Epithelial cell of prostate (primary cell): ENCODE results near the gene BBS12.

Experiments used
- DNase-seq: peaks from one replicate; pipeline ENCODE4 v3.0.0-alpha.2; 2011; ENCODE audit warnings: low read depth, low spot score
- H3K27ac ChIP-seq: fragments of 450-650 bp; 2 replicates; pipeline ENCODE4 v1.5.1; 2017; ENCODE audit warnings: mild to moderate bottlenecking

BBS12 gene

GRCh38 chr4:122762966-122763716 is 30.6 kb downstream of the BBS12 start:
- no peak for DNase-seq
- peak overlapping the region; percentile 95 for H3K27ac ChIP-seq

GRCh38 chr4:122764071-122764820 is 31.7 kb downstream of the BBS12 start:
- DNase-seq, result no peak

GRCh38 chr4:122764821-122765215 is 32.3 kb downstream of the BBS12 start:
- DNase-seq, result no peak
- H3K27ac ChIP-seq, result peak overlapping the region; percentile 95

More at GRCh38 chr4:122764071-122764820, 31.7 kb downstream of the BBS12 start:
- peak overlapping the region; percentile 95 for H3K27ac ChIP-seq

GRCh38 chr4:122765692-122766352 is 33.3 kb downstream of the BBS12 start:
- H3K27ac ChIP-seq, result peak overlapping the region; percentile 95
- DNase-seq, result no peak

DNA sequence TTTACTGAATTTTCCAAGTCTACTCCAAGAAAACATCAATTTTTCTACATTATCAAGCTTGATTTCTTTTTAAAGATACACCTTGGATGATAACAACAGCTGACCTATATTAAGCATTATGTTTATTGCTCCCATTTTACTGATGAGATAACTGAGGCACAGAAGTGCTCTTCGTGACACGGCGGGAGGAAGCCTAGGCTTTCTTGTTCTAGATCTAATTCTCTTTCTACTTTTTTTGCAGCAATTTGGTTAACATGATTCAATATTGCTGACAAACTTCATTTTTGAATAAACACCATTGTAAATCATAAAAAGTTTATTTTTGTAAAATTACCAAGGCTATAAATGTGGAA is 33.8 kb downstream of the BBS12 start:
- peak overlapping the region; percentile 95 for H3K27ac ChIP-seq
- DNase-seq, result no peak

GRCh38 chr4:122766950-122767349 is 34.4 kb downstream of the BBS12 start:
- no peak for DNase-seq
- no peak overlapping the region for H3K27ac ChIP-seq

DNA sequence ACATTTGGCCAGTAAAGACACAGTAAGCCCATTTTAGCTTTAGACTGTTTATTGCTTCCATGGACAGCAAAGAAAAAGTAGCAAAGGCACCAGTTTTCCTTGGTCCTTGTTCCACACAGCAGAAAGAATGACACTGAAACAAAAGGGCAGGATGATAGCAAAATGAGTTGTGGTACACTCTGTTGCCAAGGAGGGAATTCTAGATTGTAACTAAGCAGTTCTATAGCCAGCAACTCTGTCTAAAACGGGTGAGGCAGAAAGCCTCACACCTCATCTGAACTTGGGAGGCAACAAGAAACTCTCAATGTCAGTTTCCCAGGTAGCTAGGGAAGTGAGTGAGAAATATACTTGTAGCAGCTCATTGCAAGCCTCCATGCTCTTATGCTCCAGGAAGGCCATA is 39.2 kb downstream of the BBS12 start:
- DNase-seq, result no peak
- H3K27ac ChIP-seq, result peak overlapping the region; percentile 59

- no peak for DNase-seq
- peak overlapping the region; percentile 59 for H3K27ac ChIP-seq
These were observed 39.8 kb downstream of the BBS12 start for GRCh38 chr4:122772311-122772710.

GRCh38 chr4:122772986-122773385 is 40.5 kb downstream of the BBS12 start:
- no peak for DNase-seq
- peak overlapping the region; percentile 59 for H3K27ac ChIP-seq

DNA sequence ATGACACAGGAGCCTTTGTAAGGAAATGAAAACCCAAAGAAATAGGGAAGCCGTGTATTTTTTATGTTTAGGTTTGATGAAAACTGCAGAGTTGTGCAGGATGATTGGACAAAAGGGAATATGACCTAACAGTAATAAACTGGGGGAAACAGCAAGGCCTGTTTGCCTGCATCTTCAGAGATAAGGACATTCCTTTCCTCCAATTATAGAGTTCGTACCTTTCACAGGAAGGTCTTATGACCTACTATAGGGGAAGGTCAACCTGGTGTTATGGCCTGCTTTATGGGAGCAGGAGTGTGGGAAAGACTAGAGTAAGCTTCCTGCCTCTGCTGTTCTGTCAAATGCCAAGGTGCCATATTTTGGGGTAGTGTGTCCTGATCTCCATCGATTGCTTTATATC is 42.5 kb downstream of the BBS12 start:
- DNase-seq, result no peak
- H3K27ac ChIP-seq, result no peak overlapping the region

- no peak for DNase-seq
- H3K27ac ChIP-seq, result peak overlapping the region; percentile 62
These were observed 43.7 kb downstream of the BBS12 start for GRCh38 chr4:122775987-122776836.

GRCh38 chr4:122776916-122777315 is 44.4 kb downstream of the BBS12 start:
- DNase-seq, result peak; percentile 16
- H3K27ac ChIP-seq, result peak overlapping the region; percentile 62

GRCh38 chr4:122777846-122778673 is 45.6 kb downstream of the BBS12 start:
- H3K27ac ChIP-seq, result peak overlapping the region; percentile 62

GRCh38 chr4:122781486-122781885 is 49.0 kb downstream of the BBS12 start:
- no peak for DNase-seq

More at GRCh38 chr4:122777846-122778673, 45.6 kb downstream of the BBS12 start:
- DNase-seq, result no peak

GRCh38 chr4:122783301-122784215 is 51.1 kb downstream of the BBS12 start:
- peak overlapping the region; percentile 85 for H3K27ac ChIP-seq
- DNase-seq, result peak; percentile 37

More at GRCh38 chr4:122781486-122781885, 49.0 kb downstream of the BBS12 start:
- H3K27ac ChIP-seq, result no peak overlapping the region

- DNase-seq, result no peak
- H3K27ac ChIP-seq, result peak overlapping the region; percentile 85
These were observed 51.8 kb downstream of the BBS12 start for GRCh38 chr4:122784261-122784660.

GRCh38 chr4:122785099-122785498 is 52.6 kb downstream of the BBS12 start:
- no peak for DNase-seq
- peak overlapping the region; percentile 85 for H3K27ac ChIP-seq

- H3K27ac ChIP-seq, result peak overlapping the region; percentile 85
These were observed 53.8 kb downstream of the BBS12 start for GRCh38 chr4:122786296-122786695.

More at GRCh38 chr4:122786296-122786695, 53.8 kb downstream of the BBS12 start:
- DNase-seq, result peak; percentile 76
